ENCODE data around the gene HOXB5. TPM values are rescaled to one million over a fixed set of nuclear protein-coding genes. Genes with fewer than 3 reads are reported as not detected.

The HOXB5 gene
- total RNA-seq, 1 experiment from 2014 or later = not detected

- WGBS (ENCODE audit: extremely low coverage, insufficient read length, low lambda C conversion rate) = no CpG with 5 or more reads among the region's 22 CpGs
- Histone ChIP-seq H3K9me3 (ENCODE audit: control insufficient read depth, low read depth, low read length) (no peaks in the 10 kb centered on the region), H2BK20ac (ENCODE audit: low read depth, low read length, poor library complexity, severe bottlenecking) (no peak overlapping the region), H3K56ac (ENCODE audit: insufficient read length, low read depth, low read length) (no peak overlapping the region), H3K9ac (ENCODE audit: extremely low read depth, insufficient read length, low read length) (no peak overlapping the region), H3K23me2 (ENCODE audit: insufficient read length, low read depth, low read length, poor library complexity, severe bottlenecking) (no peaks in the 10 kb centered on the region), H3K4me2 (ENCODE audit: insufficient read depth, insufficient read length, low read length) (no peak overlapping the region), H3K14ac (ENCODE audit: insufficient read depth, low read length) (no peak overlapping the region), H3K27ac (ENCODE audit: insufficient read length, low read depth, low read length) (no peak overlapping the region), H2BK12ac (ENCODE audit: insufficient read length, low read depth, low read length) (no peak overlapping the region), H3T11ph (ENCODE audit: low read length) (no peak overlapping the region), H4K91ac (ENCODE audit: insufficient read length, low read depth, low read length) (no peak overlapping the region), H2BK15ac (ENCODE audit: low read depth, low read length) (no peak overlapping the region), H4K20me1 (ENCODE audit: control insufficient read depth, insufficient read depth, insufficient read length) (peaks cover 2% of the 10 kb centered on the region), H4K8ac (replicated peaks; ENCODE audit: insufficient read length, low read depth, low read length) (no peak overlapping the region), H3K79me2 (ENCODE audit: insufficient read depth, low read length) (no peaks in the 10 kb centered on the region), H2BK120ac (ENCODE audit: low read depth, low read length, poor library complexity, severe bottlenecking) (no peak overlapping the region), H3K23ac (ENCODE audit: insufficient read length, low read depth, low read length) (no peak overlapping the region), H4K5ac (ENCODE audit: insufficient read length, low read depth, low read length) (no peak overlapping the region), H3K4me1 (ENCODE audit: insufficient read depth, low read length) (no peaks in the 10 kb centered on the region), H3K27me3 (ENCODE audit: insufficient read depth, low read length) (peaks cover 96% of the 10 kb centered on the region), H3K4ac (ENCODE audit: low read depth, low read length) (no peak overlapping the region), H2AK5ac (ENCODE audit: insufficient read length, low read length) (no peak overlapping the region), H3K79me1 (ENCODE audit: insufficient read depth, low read depth, low read length, poor library complexity, severe bottlenecking) (no peaks in the 10 kb centered on the region), H2BK5ac (ENCODE audit: insufficient read length, low read length) (no peak overlapping the region), H3K18ac (ENCODE audit: insufficient read length, low read depth, low read length) (no peak overlapping the region), H2AFZ (ENCODE audit: low read length) (no peak overlapping the region)
- no peak for TF ChIP-seq CTCF (conservative IDR thresholded peaks at IDR 0.05)
- Mint-ChIP-seq H3K27me3 (ENCODE audit: low read depth) (peaks cover 29% of the 10 kb centered on the region), H3K4me1 (peaks cover 2 to 28% of the 10 kb centered on the region in 2 experiments), H3K9me3 (peaks cover 7 to 16% of the 10 kb centered on the region in 2 experiments; a peak in 4 of 5 replicates), H3K4me3 (no peak overlapping the region), H3K27ac (no peak overlapping the region), H3K36me3 (ENCODE audit: insufficient read depth in 1 of 3, low read depth in 3 of 3) (no peaks in the 10 kb centered on the region; a peak in 2 of 7 replicates)
- no peak for DNase-seq
Observed at GRCh38 chr17:48575673-48576478, 17.7 kb downstream of the HOXB5 start.
